ENCODE results near the gene C11orf42.
"Not testable (repeated sequence)": the region's sequence is repeated elsewhere in the genome, so short reads cannot be mapped to it uniquely, and the experiment has no call there.

Gene C11orf42

GRCh38 chr11:6232899-6233298, 27.5 kb downstream of the C11orf42 start:
- Mint-ChIP-seq H3K36me3 (ENCODE audit: low read depth) (peaks cover 3% of the 10 kb centered on the region), H3K27ac (no peak overlapping the region), H3K27me3 (ENCODE audit: low read depth) (no peaks in the 10 kb centered on the region), H3K4me3 (peak overlapping the region; percentile 50), H3K9me3 (no peaks in the 10 kb centered on the region), H3K4me1 (ENCODE audit: low read depth) (peaks cover 35% of the 10 kb centered on the region)
- DNase-seq (ENCODE audit: low spot score) = no peak

DNA sequence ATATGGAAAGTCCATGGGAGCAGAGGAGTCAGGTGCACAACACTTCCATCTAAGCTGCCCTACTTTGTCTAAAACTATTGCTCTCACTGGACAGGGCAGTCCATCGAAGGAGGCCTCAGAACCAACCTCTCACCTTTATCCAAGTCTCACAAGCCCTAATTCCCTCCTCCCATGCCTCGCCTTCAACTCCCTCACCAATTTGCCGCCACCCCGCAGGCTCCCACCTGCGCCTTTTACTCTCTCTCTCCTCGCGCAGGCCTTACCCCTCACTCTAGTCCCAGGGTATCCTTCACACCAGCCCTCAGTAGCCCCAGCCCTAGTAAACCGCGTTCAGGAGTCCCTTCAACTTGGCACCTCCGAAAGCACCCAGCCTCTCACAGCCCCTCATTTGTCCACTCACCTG, 28.6 kb downstream of the C11orf42 start:
- H3K4me3 Mint-ChIP-seq = peak overlapping the region; percentile 95
- no peaks in the 10 kb centered on the region for H3K27me3 Mint-ChIP-seq (ENCODE audit: low read depth)

DNA sequence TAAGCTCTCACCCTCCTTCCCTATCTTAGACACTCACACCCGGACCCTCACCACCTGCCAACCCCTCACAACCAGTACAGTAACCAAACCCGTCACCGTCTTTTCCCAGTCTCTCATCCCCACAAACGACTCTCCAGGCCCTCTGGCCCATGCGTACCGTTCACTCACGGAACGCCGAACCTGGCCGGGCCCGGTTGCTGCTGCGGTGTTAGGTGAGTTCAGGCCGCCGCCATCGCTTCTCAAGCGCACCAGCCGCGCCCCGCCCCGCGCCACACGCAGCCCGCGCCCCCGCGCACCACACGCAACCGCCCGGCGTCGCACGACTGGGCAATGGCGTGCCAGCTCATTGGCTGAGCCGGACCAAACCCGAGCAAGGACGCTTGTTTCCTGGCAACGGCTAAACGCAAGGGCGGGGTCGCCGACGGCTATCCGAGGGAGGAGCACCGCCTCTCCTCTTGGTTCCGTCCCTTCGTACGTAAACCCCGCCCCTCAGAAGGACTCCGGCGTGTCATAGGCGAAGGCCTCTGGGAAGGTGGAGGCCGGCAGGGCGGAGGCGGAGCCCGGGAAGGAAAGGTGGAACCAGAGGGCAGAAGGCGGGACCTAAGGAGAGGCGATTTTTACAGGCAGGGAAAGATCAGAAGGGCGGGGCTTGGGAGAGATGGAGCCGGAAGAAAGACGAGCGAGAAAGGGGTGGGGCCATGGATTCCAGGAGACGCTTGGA, 29.2 kb downstream of the C11orf42 start, which contains the start of gene FHIP1B:
Gene FHIP1B (minus strand): TSS at position 250 of the 721 bp plus-strand sequence. CDS start 10,120 bp downstream, outside the sequence.
- Mint-ChIP-seq H3K36me3 (ENCODE audit: low read depth) (peaks cover under 1% of the 10 kb centered on the region), H3K9me3 (no peaks in the 10 kb centered on the region), H3K4me1 (ENCODE audit: low read depth) (peaks cover 29% of the 10 kb centered on the region)

More for the DNA sequence above, 28.6 kb downstream of the C11orf42 start:
- peaks cover 3% of the 10 kb centered on the region for H3K36me3 Mint-ChIP-seq (ENCODE audit: low read depth)
- no peaks in the 10 kb centered on the region for H3K9me3 Mint-ChIP-seq
- peaks cover 32% of the 10 kb centered on the region for H3K4me1 Mint-ChIP-seq (ENCODE audit: low read depth)
- DNase-seq (ENCODE audit: low spot score) = no peak
- H3K27ac Mint-ChIP-seq = peak overlapping the region; percentile 95

GRCh38 chr11:6237266-6237665, 31.9 kb downstream of the C11orf42 start:
- no peak overlapping the region for H3K27ac Mint-ChIP-seq
- no peaks in the 10 kb centered on the region for H3K9me3 Mint-ChIP-seq
- no peaks in the 10 kb centered on the region for H3K27me3 Mint-ChIP-seq (ENCODE audit: low read depth)
- H3K4me3 Mint-ChIP-seq = no peak overlapping the region
- DNase-seq (ENCODE audit: low spot score) = no peak
- no peaks in the 10 kb centered on the region for H3K36me3 Mint-ChIP-seq (ENCODE audit: low read depth)
- H3K4me1 Mint-ChIP-seq (ENCODE audit: low read depth) = peaks cover 13% of the 10 kb centered on the region

More for the DNA sequence above, 29.2 kb downstream of the C11orf42 start, which contains the start of gene FHIP1B:
- Mint-ChIP-seq H3K27ac (peak within 1 kb of the TSS; percentile 95), H3K4me3 (peak within 1 kb of the TSS; percentile 95), H3K27me3 (ENCODE audit: low read depth) (no peaks in the 10 kb centered on the region)
- DNase-seq (ENCODE audit: low spot score) = peak; percentile 100

- no peak overlapping the region for H3K4me3 Mint-ChIP-seq
- H3K9me3 Mint-ChIP-seq = no peaks in the 10 kb centered on the region
- H3K36me3 Mint-ChIP-seq (ENCODE audit: low read depth) = no peaks in the 10 kb centered on the region
- H3K27ac Mint-ChIP-seq = no peak overlapping the region
- H3K27me3 Mint-ChIP-seq (ENCODE audit: low read depth) = peaks cover 2% of the 10 kb centered on the region
- H3K4me1 Mint-ChIP-seq (ENCODE audit: low read depth) = peaks cover 13% of the 10 kb centered on the region
- DNase-seq (ENCODE audit: low spot score) = no peak
Measured at GRCh38 chr11:6237761-6238302, 32.5 kb downstream of the C11orf42 start.

DNA sequence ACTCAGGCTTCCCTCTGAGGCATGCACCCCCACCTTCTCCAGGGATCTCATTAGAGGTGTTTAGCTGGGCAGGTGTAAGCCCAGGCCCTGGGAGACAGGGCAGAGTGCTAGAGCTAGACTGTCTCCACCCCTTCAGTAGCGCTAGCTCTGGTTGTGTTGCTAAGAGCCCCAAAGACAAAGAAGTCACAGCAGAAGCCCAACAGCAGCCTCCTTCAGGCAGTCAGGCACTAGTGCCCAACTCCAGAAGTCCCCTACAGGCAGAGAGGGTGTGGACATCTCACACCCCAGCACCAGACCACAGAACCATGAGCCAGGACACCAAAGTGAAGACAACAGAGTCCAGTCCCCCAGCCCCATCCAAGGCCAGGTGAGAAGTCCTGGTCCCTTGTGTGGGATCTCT, 33.5 kb downstream of the C11orf42 start, which contains the start of gene CNGA4:
Gene CNGA4 (plus strand): TSS at position 188 of the 400 bp plus-strand sequence. CDS start 118 bp downstream, at position 306.
- H3K27ac Mint-ChIP-seq = no peak within 1 kb of the TSS
- peaks cover 4% of the 10 kb centered on the region for H3K27me3 Mint-ChIP-seq (ENCODE audit: low read depth)
- no peaks in the 10 kb centered on the region for H3K9me3 Mint-ChIP-seq
- DNase-seq (ENCODE audit: low spot score) = no peak
- H3K36me3 Mint-ChIP-seq (ENCODE audit: low read depth) = no peaks in the 10 kb centered on the region
- no peak within 1 kb of the TSS for H3K4me3 Mint-ChIP-seq
- peaks cover 7% of the 10 kb centered on the region for H3K4me1 Mint-ChIP-seq (ENCODE audit: low read depth)

GRCh38 chr11:6240139-6240538, 34.8 kb downstream of the C11orf42 start:
- Mint-ChIP-seq H3K9me3 (no peaks in the 10 kb centered on the region), H3K27ac (no peak overlapping the region), H3K4me1 (ENCODE audit: low read depth) (peaks cover 3% of the 10 kb centered on the region), H3K27me3 (ENCODE audit: low read depth) (peaks cover 9% of the 10 kb centered on the region), H3K36me3 (ENCODE audit: low read depth) (no peaks in the 10 kb centered on the region), H3K4me3 (no peak overlapping the region)
- DNase-seq (ENCODE audit: low spot score) = no peak

DNA sequence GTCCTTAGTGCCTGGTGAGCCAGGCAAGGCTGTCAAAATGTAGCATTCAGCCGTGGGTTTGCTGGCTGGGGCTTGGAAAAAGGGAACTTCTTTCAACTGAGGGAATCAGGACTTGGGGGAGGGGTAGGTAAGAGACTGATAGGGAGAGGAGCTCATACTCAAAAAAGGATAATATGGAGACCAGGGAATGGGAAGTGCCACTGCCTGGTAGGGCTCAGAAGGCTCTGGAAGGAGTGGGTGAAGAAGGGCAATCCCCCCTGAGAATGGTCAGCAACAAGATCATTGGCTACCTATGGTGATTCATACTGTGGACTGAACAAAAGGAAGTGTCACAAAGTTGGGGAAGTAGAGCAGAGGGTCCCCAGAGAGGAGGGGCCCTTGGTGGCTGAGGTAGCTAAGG, 35.4 kb downstream of the C11orf42 start:
- DNase-seq (ENCODE audit: low spot score) = no peak
- Mint-ChIP-seq H3K27me3 (ENCODE audit: low read depth) (peaks cover 14% of the 10 kb centered on the region), H3K4me3 (no peak overlapping the region)

DNA sequence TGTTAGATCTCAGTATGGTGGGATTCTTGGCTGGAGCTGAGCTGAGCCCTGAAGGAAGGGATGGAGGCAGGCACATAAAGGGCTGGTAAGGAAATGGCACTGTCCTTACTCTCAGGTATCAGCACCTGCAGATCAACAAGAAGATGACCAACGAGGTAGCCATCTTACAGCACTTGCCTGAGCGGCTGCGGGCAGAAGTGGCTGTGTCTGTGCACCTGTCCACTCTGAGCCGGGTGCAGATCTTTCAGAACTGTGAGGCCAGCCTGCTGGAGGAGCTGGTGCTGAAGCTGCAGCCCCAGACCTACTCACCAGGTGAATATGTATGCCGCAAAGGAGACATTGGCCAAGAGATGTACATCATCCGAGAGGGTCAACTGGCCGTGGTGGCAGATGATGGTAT, 36.0 kb downstream of the C11orf42 start:
- DNase-seq (ENCODE audit: low spot score) = no peak
- Mint-ChIP-seq H3K36me3 (ENCODE audit: low read depth) (no peaks in the 10 kb centered on the region), H3K27me3 (ENCODE audit: low read depth) (peaks cover 14% of the 10 kb centered on the region), H3K4me3 (no peak overlapping the region), H3K27ac (no peak overlapping the region), H3K9me3 (no peaks in the 10 kb centered on the region), H3K4me1 (ENCODE audit: low read depth) (no peaks in the 10 kb centered on the region)

More for the DNA sequence above, 35.4 kb downstream of the C11orf42 start:
- Mint-ChIP-seq H3K4me1 (ENCODE audit: low read depth) (no peaks in the 10 kb centered on the region), H3K27ac (no peak overlapping the region), H3K9me3 (no peaks in the 10 kb centered on the region), H3K36me3 (ENCODE audit: low read depth) (no peaks in the 10 kb centered on the region)

DNA sequence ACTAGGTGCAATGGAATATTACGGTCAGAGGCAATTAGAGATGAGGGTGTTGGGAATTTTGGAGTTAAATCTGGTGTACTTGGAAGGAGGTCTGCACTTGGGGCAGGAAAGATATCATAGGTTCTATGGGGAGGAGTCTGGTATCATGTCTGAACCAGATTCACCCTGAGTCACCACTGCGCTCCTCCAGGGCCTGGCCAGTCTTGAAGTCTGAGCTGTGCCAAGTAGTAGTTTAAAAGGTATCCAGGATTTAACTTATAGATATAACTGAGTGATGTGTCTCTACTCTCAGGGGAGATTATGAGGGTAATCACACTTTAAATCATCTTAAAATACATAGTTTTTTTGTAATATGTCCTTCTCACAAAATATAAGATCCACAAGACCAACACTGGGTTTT, 40.2 kb downstream of the C11orf42 start:
- H3K4me3 Mint-ChIP-seq = no peak overlapping the region
- H3K27me3 Mint-ChIP-seq (ENCODE audit: low read depth) = peaks cover 26% of the 10 kb centered on the region
- no peak overlapping the region for H3K27ac Mint-ChIP-seq
- no peaks in the 10 kb centered on the region for H3K4me1 Mint-ChIP-seq (ENCODE audit: low read depth)
- no peak for DNase-seq (ENCODE audit: low spot score)
- no peaks in the 10 kb centered on the region for H3K9me3 Mint-ChIP-seq
- H3K36me3 Mint-ChIP-seq (ENCODE audit: low read depth) = no peaks in the 10 kb centered on the region

DNA sequence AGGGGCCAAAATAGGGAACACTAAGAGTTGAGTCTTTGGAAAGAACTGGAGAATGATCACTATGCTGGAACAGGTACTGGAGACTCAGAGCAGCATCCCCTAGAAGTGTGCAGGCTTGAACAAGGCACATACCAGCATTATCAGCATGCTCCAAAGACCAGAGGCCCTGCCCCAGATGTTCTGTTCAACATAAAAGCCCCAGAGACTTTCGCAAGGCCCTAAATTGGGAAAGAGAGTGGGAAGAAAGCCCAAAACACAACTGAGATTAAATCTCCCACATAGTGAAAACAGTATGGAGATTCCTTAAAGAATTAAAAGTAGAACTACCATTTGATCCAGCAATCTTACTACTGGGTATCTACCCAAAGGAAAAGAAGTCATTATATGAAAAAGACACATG, 42.9 kb downstream of the C11orf42 start:
- H3K36me3 Mint-ChIP-seq (ENCODE audit: low read depth) = no peaks in the 10 kb centered on the region
- no peaks in the 10 kb centered on the region for H3K9me3 Mint-ChIP-seq
- H3K27me3 Mint-ChIP-seq (ENCODE audit: low read depth) = peaks cover 22% of the 10 kb centered on the region
- no peaks in the 10 kb centered on the region for H3K4me1 Mint-ChIP-seq (ENCODE audit: low read depth)
- no peak overlapping the region for H3K27ac Mint-ChIP-seq
- H3K4me3 Mint-ChIP-seq = no peak overlapping the region
- no peak for DNase-seq (ENCODE audit: low spot score)

- H3K36me3 Mint-ChIP-seq (ENCODE audit: low read depth); H3K9me3 Mint-ChIP-seq; H3K4me3 Mint-ChIP-seq; H3K27ac Mint-ChIP-seq; H3K4me1 Mint-ChIP-seq (ENCODE audit: low read depth); DNase-seq (ENCODE audit: low spot score): not testable (repeated sequence)
- H3K27me3 Mint-ChIP-seq (ENCODE audit: low read depth) = peaks cover 22% of the 10 kb centered on the region
Measured at GRCh38 chr11:6248897-6249296, 43.5 kb downstream of the C11orf42 start.

DNA sequence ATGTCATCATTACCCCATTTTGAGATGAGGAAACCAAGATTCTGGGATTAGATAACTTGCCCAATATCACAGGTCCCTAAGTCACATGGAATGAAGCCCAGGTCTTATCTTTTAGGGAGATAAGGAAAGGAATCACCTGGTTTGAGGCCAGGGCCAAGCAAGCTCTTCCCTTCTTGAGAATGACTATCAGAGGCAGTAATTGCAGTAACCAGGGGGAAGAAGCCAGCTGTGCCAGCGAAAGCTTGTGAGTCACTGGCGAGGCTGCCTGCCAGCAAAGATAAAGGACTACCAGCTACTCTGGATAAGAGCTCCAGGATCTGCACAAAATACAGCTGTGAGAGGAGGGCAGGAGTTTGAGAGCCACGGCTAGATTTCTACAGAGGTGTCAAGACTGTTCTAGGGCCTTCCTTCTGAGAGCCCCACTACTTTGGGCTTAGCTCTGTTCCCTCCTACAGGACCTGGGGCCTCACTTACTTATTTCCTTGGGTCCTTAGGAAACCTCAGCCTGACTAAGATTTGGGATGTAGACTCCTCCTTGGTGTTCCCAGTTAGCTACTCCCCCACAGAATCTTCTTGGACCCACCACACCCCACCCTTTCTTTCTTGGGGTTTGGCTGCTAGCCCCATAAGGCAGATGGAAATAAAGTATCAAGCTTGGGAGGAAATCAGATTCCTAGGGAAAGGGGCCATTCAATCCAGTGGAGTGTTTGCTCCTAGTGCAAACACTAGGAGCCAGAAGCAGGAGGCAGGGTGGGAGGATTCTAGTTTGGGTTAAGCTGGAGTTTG, 44.6 kb downstream of the C11orf42 start:
- no peak overlapping the region for H3K27ac Mint-ChIP-seq
- no peak overlapping the region for H3K4me3 Mint-ChIP-seq
- H3K36me3 Mint-ChIP-seq (ENCODE audit: low read depth) = no peaks in the 10 kb centered on the region
- H3K9me3 Mint-ChIP-seq = no peaks in the 10 kb centered on the region
- DNase-seq (ENCODE audit: low spot score) = no peak
- H3K27me3 Mint-ChIP-seq (ENCODE audit: low read depth) = peaks cover 18% of the 10 kb centered on the region
- H3K4me1 Mint-ChIP-seq (ENCODE audit: low read depth) = no peaks in the 10 kb centered on the region

Measured in T-helper 2 cell treated with Interferon-gamma antibody and Interleukin-4, amounts not matched to agents 5 μg/mL and 100 μg/mL, for 36 hours (primary cell).